ENCODE measurements around the gene IKZF3.

The IKZF3 gene

DNA sequence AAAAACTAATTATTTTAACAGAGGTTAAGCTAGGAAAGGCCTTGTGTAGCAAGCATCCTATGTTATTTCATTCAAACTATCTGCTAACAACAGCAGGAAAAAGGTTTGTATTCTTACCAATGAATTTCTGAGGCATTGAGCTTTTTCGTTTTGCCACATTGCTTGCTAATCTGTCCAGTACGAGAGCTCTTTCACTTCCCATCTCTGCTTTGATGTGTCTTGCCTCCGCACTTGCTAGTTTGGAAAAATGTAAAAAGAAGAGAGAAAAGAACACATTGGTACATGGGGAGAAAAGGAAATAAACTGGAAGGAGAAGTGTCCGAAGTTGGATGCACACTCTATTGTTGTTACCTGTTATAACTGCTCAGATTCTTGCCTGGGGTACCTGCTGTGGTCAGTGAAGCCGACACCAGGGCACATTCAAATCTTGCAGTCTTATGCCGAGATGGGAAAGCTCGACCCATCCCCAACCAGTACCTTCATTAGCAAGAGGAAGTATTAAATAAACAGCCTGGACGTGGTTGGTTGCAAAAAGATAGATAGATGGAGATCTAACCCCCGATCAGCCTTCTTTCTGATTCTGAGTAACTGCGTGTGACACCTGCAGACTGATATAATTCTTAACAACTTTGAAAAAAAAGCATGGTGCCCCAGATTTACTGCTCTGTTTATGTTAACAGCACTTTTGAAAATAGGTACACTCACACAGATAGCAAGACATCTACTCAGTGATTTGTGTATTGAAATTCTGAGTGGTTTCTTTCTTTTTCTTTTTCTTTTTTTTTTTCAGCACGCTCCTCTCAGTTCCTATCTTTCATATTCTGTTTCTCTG, 86.4 kb downstream of the IKZF3 start:
- no peak overlapping the region for H3K4me3 ChIP-seq
- no peak overlapping the region for H3K9ac ChIP-seq (ENCODE audit: insufficient read length)
- DNase-seq (ENCODE audit: low read depth, low spot score) = no peak

DNA sequence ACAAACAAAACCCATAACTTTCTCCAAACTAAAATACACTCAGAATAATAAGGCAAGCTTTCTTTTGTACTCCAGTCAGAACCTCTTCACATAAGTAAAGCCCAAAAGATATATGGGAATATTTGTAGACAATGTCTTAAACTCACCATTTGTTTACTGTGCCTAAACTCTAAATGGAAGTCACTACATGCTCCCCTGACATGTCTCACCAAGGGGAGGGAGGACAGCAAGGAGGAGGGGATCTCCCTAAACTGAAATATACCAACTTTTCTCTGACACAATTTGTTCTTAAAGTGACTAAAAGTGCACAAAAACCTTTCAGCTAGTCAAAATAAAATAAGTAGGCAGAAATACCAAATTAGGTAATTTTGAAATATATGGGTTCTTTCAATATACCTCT, 87.9 kb downstream of the IKZF3 start:
- Histone ChIP-seq H3K4me3 (no peak overlapping the region), H3K9me3 (ENCODE audit: low read depth, low read length) (no peaks in the 10 kb centered on the region), H3K9ac (ENCODE audit: insufficient read length) (no peak overlapping the region), H3K36me3 (ENCODE audit: insufficient read depth, low read length) (no peaks in the 10 kb centered on the region), H3K27ac (no peak overlapping the region)
- TF ChIP-seq POLR2AphosphoS5 (IDR thresholded peaks at IDR 0.05; ENCODE audit: borderline replicate concordance, low read depth, low read length) (no peak), FOXP2 (optimal IDR thresholded peaks at IDR 0.05; ENCODE audit: control extremely low read depth, extremely low read length, insufficient read depth) (no peak), EZH2 (IDR thresholded peaks at IDR 0.05) (no peak)
- DNase-seq (ENCODE audit: low read depth, low spot score) = no peak

More for the DNA sequence above, 86.4 kb downstream of the IKZF3 start:
- H3K27ac ChIP-seq = no peak overlapping the region
- no peaks in the 10 kb centered on the region for H3K9me3 ChIP-seq (ENCODE audit: low read depth, low read length)
- H3K36me3 ChIP-seq (ENCODE audit: insufficient read depth, low read length) = no peaks in the 10 kb centered on the region
- no peak for TF ChIP-seq EZH2 (IDR thresholded peaks at IDR 0.05)
- TF ChIP-seq FOXP2 (optimal IDR thresholded peaks at IDR 0.05; ENCODE audit: control extremely low read depth, extremely low read length, insufficient read depth) = no peak
- no peak for TF ChIP-seq POLR2AphosphoS5 (IDR thresholded peaks at IDR 0.05; ENCODE audit: borderline replicate concordance, low read depth, low read length)

DNA sequence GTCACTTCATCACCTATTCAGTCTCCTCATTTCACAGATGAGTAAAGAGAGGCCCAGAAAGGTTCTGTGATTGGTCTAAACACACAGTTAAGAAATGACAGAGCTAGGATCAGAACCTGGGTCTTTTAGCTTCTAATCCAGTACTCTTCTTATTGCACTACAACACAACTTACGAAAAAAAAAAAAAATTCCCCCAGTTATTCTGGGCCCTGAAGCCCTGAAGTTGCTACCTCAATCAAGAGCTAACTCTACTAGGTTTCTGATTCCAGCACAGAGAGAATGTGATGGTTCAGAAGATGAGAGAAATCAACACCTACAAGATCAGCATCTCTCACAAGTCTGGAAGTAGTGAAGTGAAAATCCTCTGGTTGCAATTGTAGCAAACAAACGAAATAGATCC, 89.1 kb downstream of the IKZF3 start:
- H3K27ac ChIP-seq = no peak overlapping the region
- no peak overlapping the region for H3K4me3 ChIP-seq
- DNase-seq (ENCODE audit: low read depth, low spot score) = no peak
- no peaks in the 10 kb centered on the region for H3K9me3 ChIP-seq (ENCODE audit: low read depth, low read length)
- TF ChIP-seq EZH2 (IDR thresholded peaks at IDR 0.05) = no peak
- no peak for TF ChIP-seq FOXP2 (optimal IDR thresholded peaks at IDR 0.05; ENCODE audit: control extremely low read depth, extremely low read length, insufficient read depth)
- TF ChIP-seq POLR2AphosphoS5 (IDR thresholded peaks at IDR 0.05; ENCODE audit: borderline replicate concordance, low read depth, low read length) = no peak
- no peaks in the 10 kb centered on the region for H3K36me3 ChIP-seq (ENCODE audit: insufficient read depth, low read length)
- no peak overlapping the region for H3K9ac ChIP-seq (ENCODE audit: insufficient read length)

DNA sequence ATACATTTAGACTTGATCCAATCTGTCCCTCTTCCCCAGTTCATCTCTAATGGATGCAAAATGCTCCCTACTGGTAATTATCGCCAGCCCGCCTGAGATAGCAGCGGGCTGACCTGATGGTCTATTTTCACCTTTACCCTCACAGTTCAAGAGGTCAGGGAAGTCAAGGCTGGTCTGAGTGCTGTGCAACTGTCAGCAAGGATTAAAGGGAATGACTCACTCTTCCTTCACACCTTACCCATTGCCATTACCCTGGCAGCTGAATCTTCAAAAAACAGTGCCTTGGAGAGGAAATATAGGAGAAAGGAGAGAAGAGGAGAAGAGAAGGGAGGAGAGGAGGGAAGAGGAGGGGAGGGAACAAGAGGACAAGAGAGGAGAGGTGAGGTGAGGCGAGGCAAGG, 90.1 kb downstream of the IKZF3 start:
- no peak for DNase-seq (ENCODE audit: low read depth, low spot score)
- Histone ChIP-seq H3K36me3 (ENCODE audit: insufficient read depth, low read length) (no peaks in the 10 kb centered on the region), H3K4me3 (no peak overlapping the region), H3K9me3 (ENCODE audit: low read depth, low read length) (no peaks in the 10 kb centered on the region), H3K27ac (no peak overlapping the region), H3K9ac (ENCODE audit: insufficient read length) (no peak overlapping the region)
- TF ChIP-seq FOXP2 (optimal IDR thresholded peaks at IDR 0.05; ENCODE audit: control extremely low read depth, extremely low read length, insufficient read depth) = no peak
- no peak for TF ChIP-seq POLR2AphosphoS5 (IDR thresholded peaks at IDR 0.05; ENCODE audit: borderline replicate concordance, low read depth, low read length)
- TF ChIP-seq EZH2 (IDR thresholded peaks at IDR 0.05) = no peak

DNA sequence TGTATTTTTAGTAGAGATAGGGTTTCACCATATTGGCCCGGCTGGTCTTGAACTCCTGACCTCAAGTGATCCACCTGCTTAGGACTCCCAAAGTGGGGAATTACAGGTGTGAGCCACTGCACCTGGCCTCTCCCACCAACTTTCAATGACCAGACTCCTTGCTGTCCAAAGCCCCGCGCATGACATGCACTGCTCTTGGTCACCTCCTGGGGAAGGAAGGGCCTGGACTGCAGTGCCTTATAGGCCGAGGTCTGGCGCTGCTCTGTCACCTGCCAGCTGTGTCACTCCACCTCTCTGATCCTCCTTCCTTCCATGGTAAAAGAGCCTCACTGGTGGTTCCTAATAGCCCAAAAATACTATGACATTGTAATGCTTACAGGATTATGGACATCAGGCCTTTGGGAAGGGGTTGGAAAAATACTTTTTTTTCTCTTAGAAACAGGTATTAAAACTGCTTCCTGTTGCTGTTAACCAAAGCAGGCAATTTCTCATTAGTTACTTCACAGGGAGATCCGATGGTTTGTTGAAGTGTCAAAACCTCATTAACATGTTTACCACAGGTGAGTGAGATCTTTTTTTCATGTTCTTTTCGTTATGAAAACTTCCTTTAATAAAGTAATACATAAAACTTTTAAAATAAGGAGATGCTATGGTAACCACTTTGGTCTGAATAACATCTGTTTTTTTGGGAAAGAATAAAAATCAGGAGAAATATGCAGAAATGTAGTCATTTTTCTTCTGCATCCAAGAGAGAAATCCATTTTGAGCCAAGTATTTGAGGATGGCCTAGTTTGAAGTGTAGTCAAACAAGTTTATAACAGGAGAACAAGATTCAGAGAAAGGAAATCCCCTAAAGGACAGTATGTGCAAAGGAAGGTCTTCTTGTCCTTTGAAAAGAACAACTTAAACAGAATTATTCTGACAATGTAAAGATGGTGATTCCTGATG, 90.9 kb downstream of the IKZF3 start:
- Histone ChIP-seq H3K36me3 (ENCODE audit: insufficient read depth, low read length) (no peaks in the 10 kb centered on the region), H3K4me3 (no peak overlapping the region), H3K27ac (no peak overlapping the region), H3K9me3 (ENCODE audit: low read depth, low read length) (no peaks in the 10 kb centered on the region), H3K9ac (ENCODE audit: insufficient read length) (no peak overlapping the region)
- TF ChIP-seq EZH2 (IDR thresholded peaks at IDR 0.05) (no peak), FOXP2 (optimal IDR thresholded peaks at IDR 0.05; ENCODE audit: control extremely low read depth, extremely low read length, insufficient read depth) (no peak), POLR2AphosphoS5 (IDR thresholded peaks at IDR 0.05; ENCODE audit: borderline replicate concordance, low read depth, low read length) (no peak)
- no peak for DNase-seq (ENCODE audit: low read depth, low spot score)

DNA sequence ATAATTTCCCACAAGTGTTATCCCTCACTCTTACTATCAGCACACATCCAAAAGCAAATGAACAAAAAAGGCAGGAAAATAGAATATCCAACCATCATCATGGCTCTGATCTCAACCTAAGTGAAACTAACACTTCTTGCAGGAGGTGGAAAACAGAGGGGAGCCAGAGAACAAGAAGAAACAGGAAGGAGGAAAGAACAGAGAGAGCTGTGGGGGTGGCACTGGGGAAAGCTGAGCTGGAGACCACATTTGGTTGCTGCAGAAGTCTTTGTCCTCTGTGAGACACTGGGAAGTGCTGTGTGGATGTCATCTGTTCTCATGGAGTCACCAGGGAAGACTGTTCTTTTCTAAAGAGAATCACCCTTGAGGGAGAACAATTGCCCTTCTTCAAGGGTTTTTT, 91.7 kb downstream of the IKZF3 start:
- DNase-seq (ENCODE audit: low read depth, low spot score) = no peak
- no peak for TF ChIP-seq FOXP2 (optimal IDR thresholded peaks at IDR 0.05; ENCODE audit: control extremely low read depth, extremely low read length, insufficient read depth)
- no peak for TF ChIP-seq POLR2AphosphoS5 (IDR thresholded peaks at IDR 0.05; ENCODE audit: borderline replicate concordance, low read depth, low read length)
- TF ChIP-seq EZH2 (IDR thresholded peaks at IDR 0.05) = no peak
- H3K9me3 ChIP-seq (ENCODE audit: low read depth, low read length) = no peaks in the 10 kb centered on the region
- no peaks in the 10 kb centered on the region for H3K36me3 ChIP-seq (ENCODE audit: insufficient read depth, low read length)
- H3K9ac ChIP-seq (ENCODE audit: insufficient read length) = no peak overlapping the region
- H3K27ac ChIP-seq = no peak overlapping the region
- H3K4me3 ChIP-seq = no peak overlapping the region

DNA sequence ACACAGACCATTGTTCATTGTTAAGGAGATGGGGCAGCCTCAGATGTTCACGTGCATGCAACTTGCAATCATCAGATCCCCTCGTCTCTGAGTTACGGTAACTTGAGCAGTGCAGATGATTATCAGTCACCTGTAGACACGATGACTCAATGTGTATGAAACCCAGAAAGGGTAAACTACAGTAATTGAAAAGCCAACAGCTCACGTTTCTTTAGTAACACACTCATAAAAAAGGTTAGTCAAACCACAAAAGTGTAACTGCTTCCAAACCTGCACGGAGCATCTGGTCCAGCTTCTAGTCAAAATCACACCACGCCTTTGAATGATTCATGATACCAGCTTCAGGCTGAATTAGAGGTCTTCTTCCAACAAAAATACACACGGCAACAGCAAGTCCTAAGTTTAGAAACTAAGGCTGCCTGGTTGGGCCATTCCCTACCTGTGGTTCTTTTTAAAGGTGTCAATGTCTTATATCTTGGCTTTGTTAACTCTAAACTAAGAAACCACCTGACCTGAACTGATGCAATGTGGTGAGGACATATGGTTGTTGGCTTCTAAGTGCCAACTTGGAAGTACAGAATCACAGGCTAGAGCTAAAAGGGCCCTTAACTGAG, 94.0 kb downstream of the IKZF3 start:
- Histone ChIP-seq H3K36me3 (ENCODE audit: insufficient read depth, low read length) (no peaks in the 10 kb centered on the region), H3K9ac (ENCODE audit: insufficient read length) (no peak overlapping the region), H3K27ac (no peak overlapping the region), H3K4me3 (no peak overlapping the region), H3K9me3 (ENCODE audit: low read depth, low read length) (no peaks in the 10 kb centered on the region)
- DNase-seq (ENCODE audit: low read depth, low spot score) = no peak
- no peak for TF ChIP-seq POLR2AphosphoS5 (IDR thresholded peaks at IDR 0.05; ENCODE audit: borderline replicate concordance, low read depth, low read length)
- no peak for TF ChIP-seq FOXP2 (optimal IDR thresholded peaks at IDR 0.05; ENCODE audit: control extremely low read depth, extremely low read length, insufficient read depth)
- no peak for TF ChIP-seq EZH2 (IDR thresholded peaks at IDR 0.05)

DNA sequence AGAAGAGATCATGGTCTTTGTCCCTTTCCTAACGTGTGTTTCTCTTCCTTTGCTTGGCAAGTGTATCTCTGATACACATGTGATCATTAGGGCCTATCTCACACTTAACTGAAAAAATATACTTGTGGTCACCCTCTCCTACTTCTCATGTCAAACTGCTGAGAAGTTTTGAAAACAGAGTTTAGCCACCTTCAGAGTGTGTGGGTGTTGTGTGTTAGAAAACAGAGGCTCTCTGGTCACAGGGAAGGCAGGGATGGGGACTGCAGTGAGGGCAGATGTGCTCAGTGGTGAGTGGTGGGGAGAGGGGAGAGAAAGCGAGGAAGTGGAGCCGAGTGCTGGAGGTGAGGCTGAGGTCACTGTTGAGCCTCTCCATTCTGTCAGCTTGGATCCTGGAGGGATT, 97.0 kb downstream of the IKZF3 start:
- Histone ChIP-seq H3K27ac (no peak overlapping the region), H3K4me3 (no peak overlapping the region), H3K9me3 (ENCODE audit: low read depth, low read length) (no peaks in the 10 kb centered on the region), H3K36me3 (ENCODE audit: insufficient read depth, low read length) (no peaks in the 10 kb centered on the region), H3K9ac (ENCODE audit: insufficient read length) (no peak overlapping the region)
- DNase-seq (ENCODE audit: low read depth, low spot score) = no peak
- TF ChIP-seq EZH2 (IDR thresholded peaks at IDR 0.05) = no peak
- TF ChIP-seq FOXP2 (optimal IDR thresholded peaks at IDR 0.05; ENCODE audit: control extremely low read depth, extremely low read length, insufficient read depth) = no peak

Data from SK-N-MC (cell line).